Esophagus squamous epithelium (tissue), 4 donors: ENCODE results near the gene KANSL3.

Experiments
- CTCF ChIP-seq, 6 experiments: fragments of 450-650 bp in 4 of 6; fragments of 200-600 bp in 2 of 6; sonication (generic) in 2 of 6; IDR thresholded peaks; one replicate each; pipeline ENCODE4 v1.5.1; 2016 to 2019; ENCODE audit warnings: antibody characterized with exemption in 6 of 6, mild to moderate bottlenecking in 4 of 6, moderate library complexity in 4 of 6
- POLR2A ChIP-seq, 4 donors: fragments of 450-650 bp; IDR thresholded peaks; one replicate each; pipeline ENCODE4 v1.6.1; 2017; ENCODE audit warnings: antibody characterized with exemption in 4 of 4, mild to moderate bottlenecking in 4 of 4, moderate library complexity in 3 of 4

GRCh38 chr2:96587843-96588242, 50.3 kb downstream of the KANSL3 start:
- TF ChIP-seq CTCF (IDR thresholded peaks at IDR 0.05) (no peak), POLR2A (IDR thresholded peaks at IDR 0.05) (no peak)
